Lung (tissue), 4 donors: ENCODE measurements around the gene ADH4. TPM values are rescaled to one million over a fixed set of nuclear protein-coding genes. Genes with fewer than 3 reads are reported as not detected.

ENCODE experiments used
- polyA plus RNA-seq, 2 donors: library from polyadenylated mRNA; stranded (reverse); fragments of 200-250 nt; gene quantifications; one replicate each; pipeline ENCODE4 v1.2.1, GENCODE V29; 2013
- total RNA-seq, 2 donors: library from RNA; depleted of rRNA in 1 of 2; stranded (reverse); fragments of >200 nt in 1 of 2; gene quantifications; one replicate each; pipeline ENCODE4 v1.2.1, GENCODE V29; 2014 to 2021
- donor health status: Bipolar disorder and iron deficiency.
- donor health status: healthy.
- donor health status: DM: yes; HTN: yes; CAD: no.

Gene ADH4
- total and polyA plus RNA-seq, 4 donors, result 0.12 to 0.68 (median 0.17) TPM

Other genes with a start within 250 kb of the ADH4 start
- gene EIF4E, start 215.2 kb downstream of the ADH4 start, total RNA-seq, result 100 to 1,000 TPM in 1 of 2 donors, 10 to 100 TPM in 1; 59.6 to 121 TPM
- gene EIF4E, start 215.2 kb downstream of the ADH4 start, polyA plus RNA-seq, result 10 to 100 TPM; 10.4 to 56.0 TPM
- 10 to 100 TPM; 35.7 to 38.4 TPM for gene METAP1, start 148.6 kb downstream of the ADH4 start, total RNA-seq
- gene METAP1, start 148.6 kb downstream of the ADH4 start, polyA plus RNA-seq, result 10 to 100 TPM; 19.1 to 19.5 TPM
- gene ADH5, start 55.5 kb downstream of the ADH4 start, total RNA-seq, result 100 to 1,000 TPM; 114 to 143 TPM
- gene ADH5, start 55.5 kb downstream of the ADH4 start, polyA plus RNA-seq, result 100 to 1,000 TPM in 1 of 2 donors, 10 to 100 TPM in 1; 83.7 to 140 TPM
- 1 to 10 TPM in 1 of 2 donors, under 1 TPM in 1; 0.43 to 2.2 TPM for gene ADH6, start 74.9 kb upstream of the ADH4 start, total RNA-seq
- gene ADH6, start 74.9 kb upstream of the ADH4 start, polyA plus RNA-seq, result under 1 TPM; 0.16 to 0.33 TPM
- gene ADH1A, start 146.7 kb upstream of the ADH4 start, total RNA-seq, result 1 to 10 TPM in 1 of 2 donors, under 1 TPM in 1; 0.23 to 1.4 TPM
- gene ADH1A, start 146.7 kb upstream of the ADH4 start, polyA plus RNA-seq, result under 1 TPM in 1 of 2 donors, not detected in 1; 0.06 TPM
- 1,000 to 10,000 TPM in 1 of 2 donors, 100 to 1,000 TPM in 1; 364 to 1,115 TPM for gene ADH1B, start 177.1 kb upstream of the ADH4 start, total RNA-seq
- 100 to 1,000 TPM; 106 to 186 TPM for gene ADH1B, start 177.1 kb upstream of the ADH4 start, polyA plus RNA-seq
- 1 to 10 TPM; 5.9 to 6.9 TPM for gene ADH1C, start 208.4 kb upstream of the ADH4 start, total RNA-seq
- 10 to 100 TPM in 1 of 2 donors, 1 to 10 TPM in 1; 2.6 to 14.8 TPM for gene ADH1C, start 208.4 kb upstream of the ADH4 start, polyA plus RNA-seq